HepG2 (cell line): ENCODE results near the gene FAM169A. TPM values are rescaled to one million over a fixed set of nuclear protein-coding genes. Genes with fewer than 3 reads are reported as not detected.
A peak's percentile ranks its signal among the peaks of the same experiment; 100 is the strongest.

Experiments
- AFF4 ChIP-seq: sonication (generic); formaldehyde crosslinking; IDR thresholded peaks from 2 replicates; pipeline ENCODE4 v1.4.0; 2020; ENCODE audit warnings: missing genetic modification reagents
- CC2D1A ChIP-seq: sonication (generic); formaldehyde crosslinking; IDR thresholded peaks from 2 replicates; pipeline ENCODE4 v1.8.1; 2023; ENCODE audit warnings: mild to moderate bottlenecking, missing genetic modification reagents
- EHMT2 ChIP-seq: fragments of 200-600 bp; sonication (generic); IDR thresholded peaks from 2 replicates; pipeline ENCODE4 v1.7.0; 2017; ENCODE audit warnings: antibody characterized with exemption, low read depth, low read length, borderline replicate concordance
- GABPB1 ChIP-seq: IDR thresholded peaks from 2 replicates; pipeline ENCODE4 v1.6.1; 2016; ENCODE audit warnings: mild to moderate bottlenecking, missing genetic modification reagents, moderate library complexity, missing compliant biosample characterization
- HNRNPL ChIP-seq: fragments of 200-400 bp; formaldehyde crosslinking; IDR thresholded peaks from 2 replicates; pipeline ENCODE4 v1.6.1; 2017; ENCODE audit warnings: mild to moderate bottlenecking, low read depth, low read length
- MEF2D ChIP-seq: sonication (generic); formaldehyde crosslinking; IDR thresholded peaks from 2 replicates; pipeline ENCODE4 v1.5.1; 2020; ENCODE audit warnings: mild to moderate bottlenecking, missing genetic modification reagents
- MLX ChIP-seq: IDR thresholded peaks from 2 replicates; pipeline ENCODE4 v1.6.1; 2016
- MYC ChIP-seq: sonication (generic); formaldehyde crosslinking; IDR thresholded peaks from 2 replicates; pipeline ENCODE4 v1.9.0; 2021; ENCODE audit warnings: missing genetic modification reagents, borderline replicate concordance
- PHF8 ChIP-seq: sonication (generic); formaldehyde crosslinking; IDR thresholded peaks from 2 replicates; pipeline ENCODE4 v1.5.0; 2020; ENCODE audit warnings: missing genetic modification reagents
- SRY ChIP-seq: sonication (generic); formaldehyde crosslinking; IDR thresholded peaks from 2 replicates; pipeline ENCODE4 v1.8.0; 2022; ENCODE audit warnings: mild to moderate bottlenecking, missing genetic modification reagents
- ZBTB3 ChIP-seq: sonication (generic); formaldehyde crosslinking; IDR thresholded peaks from 2 replicates; pipeline ENCODE4 v1.4.0; 2020; ENCODE audit warnings: low read depth, mild to moderate bottlenecking, moderate library complexity, missing genetic modification reagents, borderline replicate concordance
- ZMYM3 ChIP-seq: sonication (generic); formaldehyde crosslinking; IDR thresholded peaks from 2 replicates; pipeline ENCODE4 v1.5.1; 2020; ENCODE audit warnings: mild to moderate bottlenecking, missing genetic modification reagents
- ZNF230 ChIP-seq: sonication (generic); formaldehyde crosslinking; IDR thresholded peaks from 2 replicates; pipeline ENCODE4 v1.4.0; 2020; ENCODE audit warnings: mild to moderate bottlenecking, missing genetic modification reagents
- ZNF567 ChIP-seq: sonication (generic); formaldehyde crosslinking; IDR thresholded peaks from 2 replicates; pipeline ENCODE4 v1.8.1; 2023; ENCODE audit warnings: mild to moderate bottlenecking, missing genetic modification reagents, borderline replicate concordance
- ZNF597 ChIP-seq: sonication (generic); formaldehyde crosslinking; IDR thresholded peaks from 2 replicates; pipeline ENCODE4 v1.5.0; 2020; ENCODE audit warnings: missing genetic modification reagents
- ZNF792 ChIP-seq: IDR thresholded peaks from 2 replicates; pipeline ENCODE4 v1.6.1; 2016
- ZNF839 ChIP-seq: sonication (generic); formaldehyde crosslinking; IDR thresholded peaks from 2 replicates; pipeline ENCODE4 v1.4.0; 2020; ENCODE audit warnings: missing genetic modification reagents, mild to moderate bottlenecking, borderline replicate concordance
- polyA plus RNA-seq, 8 experiments: library from polyadenylated mRNA; depleted of rRNA in 3 of 8; stranded (reverse) in 7 of 8; unstranded in 1 of 8; fragments of >200 nt; fragmentation: Illumina TruSeq in 4 of 8; extraction: Trizol in 4 of 8; gene quantifications; 2 replicates each; pipeline versions ENCODE4 v1.2.1 to v1.2.3, GENCODE V29; 2011 to 2016; ENCODE audit warnings: low read depth in 4 of 8, missing spikeins in 1 of 8, mixed read lengths in 1 of 8; ENCODE audit not compliant: insufficient read depth in 1 of 8
- total RNA-seq, 5 experiments: library from RNA; depleted of rRNA; stranded (reverse); fragments of >200 nt; fragmentation: Illumina TruSeq; extraction: Trizol; gene quantifications; 2 replicates each; pipeline ENCODE4 v1.2.3, GENCODE V29; 2016; ENCODE audit warnings: low read depth in 1 of 5
- TF ChIP-seq, protein P1 (sequence below): sonication (generic); formaldehyde crosslinking; IDR thresholded peaks from 2 replicates; pipeline ENCODE4 v1.9.0; 2021; ENCODE audit warnings: missing genetic modification reagents, borderline replicate concordance

FAM169A gene
- total and polyA plus RNA-seq, 2 of the 13 experiments (the other 11 are each of a cell fraction or from before 2014, with no cell fraction given), result 21.1 to 110 TPM

DNA sequence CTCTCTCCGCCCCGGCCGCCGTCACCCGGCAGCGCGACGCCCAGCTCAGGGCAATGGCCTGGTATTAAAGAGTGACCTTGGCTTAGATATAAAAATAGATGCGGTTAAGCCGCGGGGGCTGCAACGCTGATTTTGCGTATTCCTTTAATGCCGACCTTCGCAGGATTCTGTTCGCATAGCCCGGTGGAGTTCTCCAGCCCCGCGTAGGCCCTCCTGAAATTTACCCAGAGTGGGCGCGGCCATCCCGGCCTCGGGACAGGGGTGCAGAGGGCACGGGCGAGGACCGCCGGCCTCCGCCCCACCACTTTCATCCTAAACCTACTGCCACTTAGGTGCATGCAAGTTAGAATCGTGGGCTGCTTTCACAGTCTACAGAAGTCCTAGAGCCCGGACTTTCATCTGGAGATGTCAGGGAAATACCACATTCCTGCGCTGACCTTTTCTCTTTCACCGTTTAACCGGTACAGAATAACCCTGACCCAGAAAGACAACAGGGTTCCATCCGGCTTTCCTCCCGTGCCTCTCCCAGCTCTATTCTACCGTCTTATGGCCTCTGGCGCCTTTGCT lies 492 bp upstream of the FAM169A start (continued):
- TF ChIP-seq AFF4 (CRISPR knock-in tag) (peak; percentile 94; the same call in 1 of the 2 replicates), ZNF839 (0 out of 2 replicates have a peak, but pooled peaks have one; percentile 53), ZNF230 (0 out of 2 replicates have a peak, but pooled peaks have one; percentile 44), ZNF792 (peak; percentile 46), ZNF567 (peak; percentile 56; the same call in 1 of the 2 replicates), HNRNPL (peak; percentile 82), SRY (CRISPR knock-in tag) (no peak), ZNF597 (CRISPR knock-in tag) (no peak), EHMT2 (no peak), ZBTB3 (CRISPR knock-in tag) (peak; percentile 51; the same call in 1 of the 2 replicates), MEF2D (peak; percentile 60; the same call in 1 of the 2 replicates), ZMYM3 (CRISPR knock-in tag) (peak; percentile 53; the same call in 1 of the 2 replicates), MYC (CRISPR knock-in tag) (peak; percentile 24; the same call in 1 of the 2 replicates), CC2D1A (CRISPR knock-in tag) (no peak), PHF8 (CRISPR knock-in tag) (peak; percentile 66), GABPB1 (CRISPR knock-in tag) (peak; percentile 50), MLX (CRISPR knock-in tag) (0 out of 2 replicates have a peak, but pooled peaks have one; percentile 12)
- TF ChIP-seq, protein P1, sequence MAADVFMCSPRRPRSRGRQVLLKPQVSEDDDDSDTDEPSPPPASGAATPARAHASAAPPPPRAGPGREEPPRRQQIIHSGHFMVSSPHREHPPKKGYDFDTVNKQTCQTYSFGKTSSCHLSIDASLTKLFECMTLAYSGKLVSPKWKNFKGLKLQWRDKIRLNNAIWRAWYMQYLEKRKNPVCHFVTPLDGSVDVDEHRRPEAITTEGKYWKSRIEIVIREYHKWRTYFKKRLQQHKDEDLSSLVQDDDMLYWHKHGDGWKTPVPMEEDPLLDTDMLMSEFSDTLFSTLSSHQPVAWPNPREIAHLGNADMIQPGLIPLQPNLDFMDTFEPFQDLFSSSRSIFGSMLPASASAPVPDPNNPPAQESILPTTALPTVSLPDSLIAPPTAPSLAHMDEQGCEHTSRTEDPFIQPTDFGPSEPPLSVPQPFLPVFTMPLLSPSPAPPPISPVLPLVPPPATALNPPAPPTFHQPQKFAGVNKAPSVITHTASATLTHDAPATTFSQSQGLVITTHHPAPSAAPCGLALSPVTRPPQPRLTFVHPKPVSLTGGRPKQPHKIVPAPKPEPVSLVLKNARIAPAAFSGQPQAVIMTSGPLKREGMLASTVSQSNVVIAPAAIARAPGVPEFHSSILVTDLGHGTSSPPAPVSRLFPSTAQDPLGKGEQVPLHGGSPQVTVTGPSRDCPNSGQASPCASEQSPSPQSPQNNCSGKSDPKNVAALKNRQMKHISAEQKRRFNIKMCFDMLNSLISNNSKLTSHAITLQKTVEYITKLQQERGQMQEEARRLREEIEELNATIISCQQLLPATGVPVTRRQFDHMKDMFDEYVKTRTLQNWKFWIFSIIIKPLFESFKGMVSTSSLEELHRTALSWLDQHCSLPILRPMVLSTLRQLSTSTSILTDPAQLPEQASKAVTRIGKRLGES, result 0 out of 2 replicates have a peak, but pooled peaks have one; percentile 39
